ENCODE data around the gene PPFIBP2.

GRCh38 chr11:7645206-7645605, 131.4 kb downstream of the PPFIBP2 start:
- TF ChIP-seq, protein P1, sequence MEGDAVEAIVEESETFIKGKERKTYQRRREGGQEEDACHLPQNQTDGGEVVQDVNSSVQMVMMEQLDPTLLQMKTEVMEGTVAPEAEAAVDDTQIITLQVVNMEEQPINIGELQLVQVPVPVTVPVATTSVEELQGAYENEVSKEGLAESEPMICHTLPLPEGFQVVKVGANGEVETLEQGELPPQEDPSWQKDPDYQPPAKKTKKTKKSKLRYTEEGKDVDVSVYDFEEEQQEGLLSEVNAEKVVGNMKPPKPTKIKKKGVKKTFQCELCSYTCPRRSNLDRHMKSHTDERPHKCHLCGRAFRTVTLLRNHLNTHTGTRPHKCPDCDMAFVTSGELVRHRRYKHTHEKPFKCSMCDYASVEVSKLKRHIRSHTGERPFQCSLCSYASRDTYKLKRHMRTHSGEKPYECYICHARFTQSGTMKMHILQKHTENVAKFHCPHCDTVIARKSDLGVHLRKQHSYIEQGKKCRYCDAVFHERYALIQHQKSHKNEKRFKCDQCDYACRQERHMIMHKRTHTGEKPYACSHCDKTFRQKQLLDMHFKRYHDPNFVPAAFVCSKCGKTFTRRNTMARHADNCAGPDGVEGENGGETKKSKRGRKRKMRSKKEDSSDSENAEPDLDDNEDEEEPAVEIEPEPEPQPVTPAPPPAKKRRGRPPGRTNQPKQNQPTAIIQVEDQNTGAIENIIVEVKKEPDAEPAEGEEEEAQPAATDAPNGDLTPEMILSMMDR (IDR thresholded peaks at IDR 0.05) = no peak
- TF ChIP-seq EZH2phosphoT487 (IDR thresholded peaks at IDR 0.05) (no peak), EZH2 (IDR thresholded peaks at IDR 0.05) (no peak)

Data from neural progenitor cell (in vitro differentiated cells).